ENCODE measurements around the gene MAP1B.

DNA sequence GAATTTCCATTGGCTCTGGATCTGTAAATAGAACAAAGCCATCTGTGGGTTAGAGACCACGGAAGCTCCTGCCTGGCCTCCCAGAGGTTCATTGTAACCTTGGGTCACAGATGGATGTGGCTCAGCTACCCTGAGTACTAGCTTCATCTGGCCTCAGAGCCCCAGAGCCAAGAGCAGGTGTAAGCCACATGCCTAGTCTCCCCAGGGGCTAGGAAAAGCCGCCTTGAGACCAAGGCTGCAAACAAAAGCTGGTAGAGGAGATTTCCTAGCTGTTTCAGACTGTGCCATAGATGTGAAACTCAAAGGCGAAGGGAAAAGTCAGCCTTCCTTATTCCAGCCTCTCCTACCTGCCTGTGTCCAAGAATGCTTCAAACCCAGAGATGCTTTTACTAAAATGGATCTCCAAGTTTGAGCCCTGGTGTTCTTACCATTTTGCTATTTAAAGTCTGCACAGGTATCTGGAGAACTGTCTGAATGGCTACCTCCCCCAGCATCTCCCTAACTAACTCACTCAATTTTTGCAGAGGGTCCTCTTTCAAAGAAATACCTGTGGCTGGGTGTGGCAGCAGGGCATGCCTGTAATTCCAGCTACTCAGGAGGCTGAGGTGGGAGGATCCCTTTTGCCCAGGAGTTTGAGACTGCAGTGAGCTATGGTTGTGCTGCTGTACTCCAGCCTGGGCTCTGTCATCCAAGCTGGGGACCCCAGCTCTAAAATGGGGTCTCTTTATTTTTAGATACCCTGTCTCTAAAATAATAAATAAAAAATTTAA lies 42.3 kb upstream of the MAP1B start:
- TF ChIP-seq, protein P1, sequence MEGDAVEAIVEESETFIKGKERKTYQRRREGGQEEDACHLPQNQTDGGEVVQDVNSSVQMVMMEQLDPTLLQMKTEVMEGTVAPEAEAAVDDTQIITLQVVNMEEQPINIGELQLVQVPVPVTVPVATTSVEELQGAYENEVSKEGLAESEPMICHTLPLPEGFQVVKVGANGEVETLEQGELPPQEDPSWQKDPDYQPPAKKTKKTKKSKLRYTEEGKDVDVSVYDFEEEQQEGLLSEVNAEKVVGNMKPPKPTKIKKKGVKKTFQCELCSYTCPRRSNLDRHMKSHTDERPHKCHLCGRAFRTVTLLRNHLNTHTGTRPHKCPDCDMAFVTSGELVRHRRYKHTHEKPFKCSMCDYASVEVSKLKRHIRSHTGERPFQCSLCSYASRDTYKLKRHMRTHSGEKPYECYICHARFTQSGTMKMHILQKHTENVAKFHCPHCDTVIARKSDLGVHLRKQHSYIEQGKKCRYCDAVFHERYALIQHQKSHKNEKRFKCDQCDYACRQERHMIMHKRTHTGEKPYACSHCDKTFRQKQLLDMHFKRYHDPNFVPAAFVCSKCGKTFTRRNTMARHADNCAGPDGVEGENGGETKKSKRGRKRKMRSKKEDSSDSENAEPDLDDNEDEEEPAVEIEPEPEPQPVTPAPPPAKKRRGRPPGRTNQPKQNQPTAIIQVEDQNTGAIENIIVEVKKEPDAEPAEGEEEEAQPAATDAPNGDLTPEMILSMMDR (IDR thresholded peaks at IDR 0.05): no peak
- TF ChIP-seq REST (IDR thresholded peaks at IDR 0.05) (no peak), ZFP36 (IDR thresholded peaks at IDR 0.05; ENCODE audit: borderline replicate concordance, partially characterized antibody) (no peak), ELK1 (IDR thresholded peaks at IDR 0.05; ENCODE audit: low read depth, low read length) (no peak), NFE2L2 (conservative IDR thresholded peaks at IDR 0.05; ENCODE audit: low read length) (no peak), MYC (IDR thresholded peaks at IDR 0.05; ENCODE audit: borderline replicate concordance, low read length) (no peak), CEBPB (IDR thresholded peaks at IDR 0.05) (no peak)
